ENCODE data around the gene HCRTR1.

HCRTR1 gene

GRCh38 chr1:31646259-31646960, 28.9 kb downstream of the HCRTR1 start:
- DNase-seq (ENCODE audit: extremely low spot score, insufficient read length, low read depth) (no peak), FAIRE-seq (no peak)

GRCh38 chr1:31647106-31647505, 29.6 kb downstream of the HCRTR1 start:
- FAIRE-seq = no peak
- DNase-seq (ENCODE audit: extremely low spot score, insufficient read length, low read depth) = no peak

GRCh38 chr1:31648190-31648589, 30.7 kb downstream of the HCRTR1 start:
- FAIRE-seq = no peak
- no peak for DNase-seq (ENCODE audit: extremely low spot score, insufficient read length, low read depth)

GRCh38 chr1:31648641-31649357, 31.3 kb downstream of the HCRTR1 start:
- no peak for FAIRE-seq

GRCh38 chr1:31650161-31651088, 32.9 kb downstream of the HCRTR1 start:
- DNase-seq (ENCODE audit: extremely low spot score, insufficient read length, low read depth) (no peak), FAIRE-seq (no peak)

More at GRCh38 chr1:31648641-31649357, 31.3 kb downstream of the HCRTR1 start:
- DNase-seq (ENCODE audit: extremely low spot score, insufficient read length, low read depth) = no peak

- FAIRE-seq (no peak), DNase-seq (ENCODE audit: extremely low spot score, insufficient read length, low read depth) (no peak)
These were observed 33.6 kb downstream of the HCRTR1 start for GRCh38 chr1:31651089-31651420.

GRCh38 chr1:31651766-31652165, 34.3 kb downstream of the HCRTR1 start:
- no peak for FAIRE-seq
- DNase-seq (ENCODE audit: extremely low spot score, insufficient read length, low read depth) = no peak

- FAIRE-seq = no peak
- DNase-seq (ENCODE audit: extremely low spot score, insufficient read length, low read depth) = no peak
These were observed 35.5 kb downstream of the HCRTR1 start for GRCh38 chr1:31652891-31653499.

GRCh38 chr1:31653717-31654473, 36.4 kb downstream of the HCRTR1 start:
- no peak for FAIRE-seq
- DNase-seq (ENCODE audit: extremely low spot score, insufficient read length, low read depth) = no peak

GRCh38 chr1:31654474-31654776, 36.9 kb downstream of the HCRTR1 start:
- DNase-seq (ENCODE audit: extremely low spot score, insufficient read length, low read depth) (no peak), FAIRE-seq (no peak)

GRCh38 chr1:31655104-31655503, 37.6 kb downstream of the HCRTR1 start:
- DNase-seq (ENCODE audit: extremely low spot score, insufficient read length, low read depth) (no peak), FAIRE-seq (no peak)

GRCh38 chr1:31655756-31656155, 38.3 kb downstream of the HCRTR1 start:
- DNase-seq (ENCODE audit: extremely low spot score, insufficient read length, low read depth) = no peak
- FAIRE-seq = no peak

GRCh38 chr1:31657020-31657804, 39.7 kb downstream of the HCRTR1 start:
- FAIRE-seq (no peak), DNase-seq (ENCODE audit: extremely low spot score, insufficient read length, low read depth) (no peak)

GRCh38 chr1:31657972-31658510, 40.6 kb downstream of the HCRTR1 start:
- FAIRE-seq = no peak
- DNase-seq (ENCODE audit: extremely low spot score, insufficient read length, low read depth) = no peak

GRCh38 chr1:31658721-31659120, 41.2 kb downstream of the HCRTR1 start:
- no peak for FAIRE-seq

GRCh38 chr1:31659889-31660288, 42.4 kb downstream of the HCRTR1 start:
- DNase-seq (ENCODE audit: extremely low spot score, insufficient read length, low read depth) (no peak), FAIRE-seq (no peak)

More at GRCh38 chr1:31658721-31659120, 41.2 kb downstream of the HCRTR1 start:
- DNase-seq (ENCODE audit: extremely low spot score, insufficient read length, low read depth) = no peak

- FAIRE-seq (no peak), DNase-seq (ENCODE audit: extremely low spot score, insufficient read length, low read depth) (no peak)
These were observed 43.5 kb downstream of the HCRTR1 start for GRCh38 chr1:31660871-31661455.

- no peak for DNase-seq (ENCODE audit: extremely low spot score, insufficient read length, low read depth)
These were observed 44.4 kb downstream of the HCRTR1 start for GRCh38 chr1:31661856-31662255.

More at GRCh38 chr1:31661856-31662255, 44.4 kb downstream of the HCRTR1 start:
- no peak for FAIRE-seq

Data from GM18507 (cell line).